ENCODE results near the gene TNFRSF19. TPM values are rescaled to one million over a fixed set of nuclear protein-coding genes. Genes with fewer than 3 reads are reported as not detected.

TNFRSF19 gene
- total RNA-seq, 4 donors from 2014 or later: 2.0 to 74.2 (median 4.2) TPM

DNA sequence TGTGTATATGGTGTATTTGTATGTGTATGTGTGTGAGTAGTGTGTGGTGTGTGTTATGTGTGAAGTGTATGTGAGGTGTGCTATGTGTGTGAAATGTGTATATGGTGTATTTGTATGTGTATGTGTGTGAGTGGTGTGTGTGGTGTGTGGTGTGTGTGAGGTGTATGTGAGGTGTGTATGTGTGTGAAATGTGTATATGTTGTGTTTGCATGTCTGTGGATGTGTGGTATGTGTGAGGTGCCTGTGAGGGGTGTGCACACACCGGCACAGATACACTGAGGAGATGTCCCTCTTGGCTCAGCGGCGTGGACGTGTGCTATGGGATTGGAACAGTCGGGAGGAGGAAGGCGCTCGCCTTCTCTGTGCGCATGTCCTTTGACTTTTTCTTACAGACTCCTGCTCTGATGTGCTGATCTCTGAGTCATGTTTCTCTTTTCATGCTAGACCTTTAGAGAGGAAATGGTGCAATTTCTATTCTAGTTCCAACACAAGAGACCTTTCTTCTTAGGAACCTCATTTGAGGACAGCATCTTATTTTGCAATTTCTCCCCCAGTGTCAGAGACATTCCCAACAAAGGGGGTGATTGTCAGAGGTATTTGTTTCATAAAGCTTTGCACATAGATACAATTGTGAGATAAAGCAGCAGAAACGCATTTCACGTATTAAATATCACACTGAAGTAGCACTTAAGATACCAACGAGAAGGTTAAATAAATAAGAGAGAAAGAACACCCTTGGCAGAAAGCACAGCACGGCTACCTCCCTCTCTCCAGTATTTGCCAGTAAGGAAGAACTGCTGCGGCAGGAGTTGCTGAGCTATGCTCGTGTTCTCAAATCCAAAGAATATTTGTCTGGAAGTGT lies 11.3 kb upstream of the TNFRSF19 start:
- intact Hi-C loops (cut with DNase I; ENCODE audit: low total_unique reads): no loop called here
- Histone ChIP-seq H3K36me3 (no peaks in the 10 kb centered on the region), H3K27ac (peak overlapping the region; percentile 60 to 71), H3K4me3 (no peak overlapping the region), H3K4me1 (no peaks in the 10 kb centered on the region), H3K9me3 (no peaks in the 10 kb centered on the region), H3K27me3 (no peaks in the 10 kb centered on the region)
- TF ChIP-seq CTCF (IDR thresholded peaks at IDR 0.05) (no peak), POLR2A (IDR thresholded peaks at IDR 0.05) (no peak)
- DNase-seq: peak; percentile 51 to 62

GRCh38 chr13:23560571-23561089 lies 9.6 kb upstream of the TNFRSF19 start:
- H3K4me1 ChIP-seq: no peaks in the 10 kb centered on the region
- H3K9me3 ChIP-seq: no peaks in the 10 kb centered on the region
- no peak for DNase-seq
- H3K36me3 ChIP-seq: no peaks in the 10 kb centered on the region
- no peak for TF ChIP-seq POLR2A (IDR thresholded peaks at IDR 0.05)
- TF ChIP-seq CTCF (IDR thresholded peaks at IDR 0.05): no peak
- no peak overlapping the region for H3K4me3 ChIP-seq
- no peaks in the 10 kb centered on the region for H3K27me3 ChIP-seq
- H3K27ac ChIP-seq: no peak overlapping the region
- intact Hi-C loops (cut with DNase I; ENCODE audit: low total_unique reads): no loop called here

DNA sequence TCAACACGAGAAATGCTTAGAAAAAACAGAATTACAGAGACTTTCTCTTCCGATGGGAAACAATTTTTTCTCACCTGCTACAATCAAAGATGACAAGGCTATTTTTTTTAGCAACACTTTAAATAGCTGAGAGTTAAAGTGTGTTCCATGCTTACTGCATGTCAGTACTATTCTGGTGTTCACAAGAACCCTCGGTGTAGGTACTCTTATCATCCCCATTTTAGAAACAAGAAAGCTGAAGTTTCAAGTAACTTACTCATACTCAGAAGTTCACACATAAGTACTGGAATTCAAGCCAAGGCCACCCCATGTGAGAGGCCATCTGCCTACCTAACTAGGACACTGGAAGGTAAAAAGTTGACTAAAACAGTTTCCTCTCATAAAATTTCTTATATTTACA lies 9.0 kb upstream of the TNFRSF19 start:
- Histone ChIP-seq H3K4me1 (no peaks in the 10 kb centered on the region), H3K36me3 (no peaks in the 10 kb centered on the region), H3K27me3 (no peaks in the 10 kb centered on the region), H3K27ac (no peak overlapping the region), H3K9me3 (no peaks in the 10 kb centered on the region), H3K4me3 (no peak overlapping the region)
- TF ChIP-seq POLR2A (IDR thresholded peaks at IDR 0.05) (no peak), CTCF (IDR thresholded peaks at IDR 0.05) (no peak)
- intact Hi-C loops (cut with DNase I; ENCODE audit: low total_unique reads): no loop called here
- no peak for DNase-seq

DNA sequence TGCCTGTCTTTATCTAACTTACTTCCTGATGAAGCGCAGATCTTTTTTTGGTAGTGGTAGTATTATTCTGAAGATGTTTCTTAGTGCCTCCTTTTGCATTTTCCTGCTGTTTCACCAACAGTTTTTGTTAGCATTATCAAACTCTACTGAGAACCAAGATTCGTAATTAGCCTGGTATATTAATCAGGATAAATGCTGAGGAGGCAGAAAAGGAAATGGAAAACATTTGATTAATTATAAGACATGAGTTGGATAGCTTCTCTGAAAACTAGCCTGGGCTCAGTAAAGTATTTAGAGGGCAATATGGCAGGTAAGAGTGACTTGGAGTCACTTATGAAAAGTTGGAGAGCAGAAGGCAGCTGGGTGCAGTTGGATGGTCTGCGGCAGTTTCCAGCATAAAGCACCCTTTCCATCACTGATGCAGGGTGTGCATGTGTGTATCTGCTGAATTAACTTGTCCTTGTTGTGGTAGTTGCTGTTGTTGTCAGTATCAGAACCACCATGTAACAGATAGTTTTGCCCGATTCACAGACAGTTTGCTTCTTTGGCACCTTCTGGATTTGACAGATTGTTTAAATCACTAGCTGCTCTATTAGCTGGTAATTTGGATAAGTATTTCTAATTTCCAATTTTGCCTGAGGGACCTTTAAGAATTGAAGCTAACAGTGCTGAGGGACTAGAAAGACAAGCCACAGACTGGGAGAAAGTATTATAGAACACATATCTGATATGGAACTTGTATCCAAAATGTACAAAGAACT lies 6.9 kb upstream of the TNFRSF19 start:
- intact Hi-C loops (cut with DNase I; ENCODE audit: low total_unique reads): no loop called here
- H3K27ac ChIP-seq: no peak overlapping the region
- DNase-seq: no peak
- no peaks in the 10 kb centered on the region for H3K9me3 ChIP-seq
- no peaks in the 10 kb centered on the region for H3K36me3 ChIP-seq
- no peaks in the 10 kb centered on the region for H3K4me1 ChIP-seq
- TF ChIP-seq POLR2A (IDR thresholded peaks at IDR 0.05): no peak
- no peak for TF ChIP-seq CTCF (IDR thresholded peaks at IDR 0.05)
- H3K4me3 ChIP-seq: no peak overlapping the region
- H3K27me3 ChIP-seq: no peaks in the 10 kb centered on the region

Data from uterus (tissue), 4 donors.